Muscle layer of colon (tissue), 2 donors: Measurements from ENCODE around the gene COG5.

Source experiments
- H3K27ac ChIP-seq: one replicate; pipeline ENCODE4 v1.7.0; 2013; ENCODE audit warnings: low read depth, mild to moderate bottlenecking, low read length, moderate library complexity
- H3K27me3 ChIP-seq, 2 donors: one replicate each; pipeline ENCODE4 v1.7.0; 2013; ENCODE audit warnings: low read length in 2 of 2, mild to moderate bottlenecking in 2 of 2; ENCODE audit not compliant: insufficient read depth in 2 of 2, control insufficient read depth in 1 of 2
- H3K36me3 ChIP-seq: one replicate; pipeline ENCODE4 v1.7.0; 2013; ENCODE audit warnings: mild to moderate bottlenecking, low read length; ENCODE audit not compliant: insufficient read depth
- H3K4me1 ChIP-seq: one replicate; pipeline ENCODE4 v1.7.0; 2013; ENCODE audit warnings: mild to moderate bottlenecking, low read length; ENCODE audit not compliant: insufficient read depth
- H3K4me3 ChIP-seq, 2 donors: one replicate each; pipeline ENCODE4 v1.7.0; 2013; ENCODE audit warnings: low read length in 2 of 2, low read depth in 1 of 2, mild to moderate bottlenecking in 1 of 2, moderate library complexity in 1 of 2
- H3K9ac ChIP-seq: one replicate; pipeline ENCODE4 v1.7.0; 2013; ENCODE audit warnings: low read length
- H3K9me3 ChIP-seq: one replicate; pipeline ENCODE4 v1.7.0; 2013; ENCODE audit warnings: mild to moderate bottlenecking, low read length
- donor health status: abdominal sarcoma.
- donor health status: Adenocarcinoma of cecum.

The COG5 gene

GRCh38 chr7:107170051-107170915 is 393.4 kb downstream of the COG5 start:
- H3K27me3 ChIP-seq = no peaks in the 10 kb centered on the region
- peaks cover 30% of the 10 kb centered on the region for H3K4me1 ChIP-seq
- no peaks in the 10 kb centered on the region for H3K9me3 ChIP-seq
- H3K36me3 ChIP-seq = no peaks in the 10 kb centered on the region
- peak overlapping the region; percentile 52 to 98 for H3K4me3 ChIP-seq
- peak overlapping the region; percentile 34 for H3K9ac ChIP-seq
- peak overlapping the region; percentile 81 for H3K27ac ChIP-seq

- Histone ChIP-seq H3K9ac (peak overlapping the region; percentile 59), H3K4me3 (peak overlapping the region; percentile 52 to 98), H3K9me3 (no peaks in the 10 kb centered on the region), H3K27ac (peak overlapping the region; percentile 81), H3K4me1 (peaks cover 22% of the 10 kb centered on the region), H3K27me3 (no peaks in the 10 kb centered on the region), H3K36me3 (no peaks in the 10 kb centered on the region)
Observed at GRCh38 chr7:107169120-107170050, 394.3 kb downstream of the COG5 start.

- Histone ChIP-seq H3K4me3 (peak within 1 kb of the TSS; percentile 75 to 98), H3K27me3 (no peaks in the 10 kb centered on the region), H3K4me1 (peaks cover 13% of the 10 kb centered on the region), H3K9ac (peak within 1 kb of the TSS; percentile 62), H3K27ac (peak within 1 kb of the TSS; percentile 98), H3K9me3 (no peaks in the 10 kb centered on the region), H3K36me3 (no peaks in the 10 kb centered on the region)
Observed at GRCh38 chr7:107168233-107169119, 395.2 kb downstream of the COG5 start, which contains the start of gene HBP1. Gene HBP1, plus strand, starts transcription at chr7:107169003. Its CDS starts 10,891 bp downstream, at chr7:107179894.

GRCh38 chr7:107167483-107168232 is 396.1 kb downstream of the COG5 start:
- H3K27ac ChIP-seq = peak overlapping the region; percentile 98
- H3K4me3 ChIP-seq = peak overlapping the region; percentile 58 to 75
- peak overlapping the region; percentile 62 for H3K9ac ChIP-seq
- no peaks in the 10 kb centered on the region for H3K9me3 ChIP-seq
- peaks cover 5% of the 10 kb centered on the region for H3K4me1 ChIP-seq
- H3K27me3 ChIP-seq = no peaks in the 10 kb centered on the region
- no peaks in the 10 kb centered on the region for H3K36me3 ChIP-seq

- H3K9ac ChIP-seq = peak overlapping the region; percentile 62
Observed at GRCh38 chr7:107166736-107167426, 396.8 kb downstream of the COG5 start.

GRCh38 chr7:107165341-107165740 is 398.4 kb downstream of the COG5 start:
- no peaks in the 10 kb centered on the region for H3K36me3 ChIP-seq
- H3K27ac ChIP-seq = no peak overlapping the region
- H3K9me3 ChIP-seq = no peaks in the 10 kb centered on the region
- no peaks in the 10 kb centered on the region for H3K4me1 ChIP-seq
- H3K27me3 ChIP-seq = no peaks in the 10 kb centered on the region
- no peak overlapping the region for H3K9ac ChIP-seq
- no peak overlapping the region for H3K4me3 ChIP-seq

More at GRCh38 chr7:107166736-107167426, 396.8 kb downstream of the COG5 start:
- Histone ChIP-seq H3K4me1 (no peaks in the 10 kb centered on the region), H3K36me3 (no peaks in the 10 kb centered on the region), H3K27ac (peak overlapping the region; percentile 98), H3K9me3 (no peaks in the 10 kb centered on the region), H3K27me3 (no peaks in the 10 kb centered on the region), H3K4me3 (peak overlapping the region; percentile 58 to 75)

- Histone ChIP-seq H3K4me1 (no peaks in the 10 kb centered on the region), H3K36me3 (no peaks in the 10 kb centered on the region), H3K9me3 (no peaks in the 10 kb centered on the region), H3K27me3 (no peaks in the 10 kb centered on the region), H3K9ac (no peak overlapping the region), H3K4me3 (no peak overlapping the region), H3K27ac (no peak overlapping the region)
Observed at GRCh38 chr7:107164092-107164491, 399.6 kb downstream of the COG5 start.

GRCh38 chr7:107162475-107162874 is 401.2 kb downstream of the COG5 start:
- Histone ChIP-seq H3K36me3 (no peaks in the 10 kb centered on the region), H3K9me3 (no peaks in the 10 kb centered on the region), H3K27ac (no peak overlapping the region), H3K4me1 (no peaks in the 10 kb centered on the region), H3K27me3 (no peaks in the 10 kb centered on the region), H3K9ac (no peak overlapping the region), H3K4me3 (no peak overlapping the region)

GRCh38 chr7:107161415-107161814 is 402.3 kb downstream of the COG5 start:
- H3K4me1 ChIP-seq = no peaks in the 10 kb centered on the region
- H3K36me3 ChIP-seq = no peaks in the 10 kb centered on the region
- H3K27me3 ChIP-seq = no peaks in the 10 kb centered on the region
- H3K4me3 ChIP-seq = no peak overlapping the region
- H3K9me3 ChIP-seq = no peaks in the 10 kb centered on the region
- no peak overlapping the region for H3K27ac ChIP-seq
- no peak overlapping the region for H3K9ac ChIP-seq

- no peaks in the 10 kb centered on the region for H3K27me3 ChIP-seq
- no peaks in the 10 kb centered on the region for H3K9me3 ChIP-seq
- no peak overlapping the region for H3K4me3 ChIP-seq
- no peaks in the 10 kb centered on the region for H3K36me3 ChIP-seq
- no peaks in the 10 kb centered on the region for H3K4me1 ChIP-seq
- no peak overlapping the region for H3K27ac ChIP-seq
- no peak overlapping the region for H3K9ac ChIP-seq
Observed at GRCh38 chr7:107160389-107160788, 403.3 kb downstream of the COG5 start.
